Prostate gland (tissue), 2 donors: Measurements from ENCODE around the gene HRCT1.

Experiments used
- CTCF ChIP-seq, 4 experiments: fragments of 200-600 bp in 2 of 4; fragments of 450-650 bp in 2 of 4; sonication (generic) in 2 of 4; IDR thresholded peaks; 1 replicate in 3 of 4; 2 replicates in 1 of 4; pipeline ENCODE4 v1.5.1; 2016 to 2019; ENCODE audit warnings: antibody characterized with exemption in 4 of 4, mild to moderate bottlenecking in 2 of 4, moderate library complexity in 2 of 4
- POLR2A ChIP-seq: fragments of 450-650 bp; IDR thresholded peaks from one replicate; pipeline ENCODE4 v1.6.1; 2016; ENCODE audit warnings: antibody characterized with exemption, mild to moderate bottlenecking
- POLR2AphosphoS5 ChIP-seq: sonication (generic); formaldehyde crosslinking; IDR thresholded peaks from one replicate; pipeline ENCODE4 v1.6.1; 2017; ENCODE audit warnings: antibody characterized with exemption

DNA sequence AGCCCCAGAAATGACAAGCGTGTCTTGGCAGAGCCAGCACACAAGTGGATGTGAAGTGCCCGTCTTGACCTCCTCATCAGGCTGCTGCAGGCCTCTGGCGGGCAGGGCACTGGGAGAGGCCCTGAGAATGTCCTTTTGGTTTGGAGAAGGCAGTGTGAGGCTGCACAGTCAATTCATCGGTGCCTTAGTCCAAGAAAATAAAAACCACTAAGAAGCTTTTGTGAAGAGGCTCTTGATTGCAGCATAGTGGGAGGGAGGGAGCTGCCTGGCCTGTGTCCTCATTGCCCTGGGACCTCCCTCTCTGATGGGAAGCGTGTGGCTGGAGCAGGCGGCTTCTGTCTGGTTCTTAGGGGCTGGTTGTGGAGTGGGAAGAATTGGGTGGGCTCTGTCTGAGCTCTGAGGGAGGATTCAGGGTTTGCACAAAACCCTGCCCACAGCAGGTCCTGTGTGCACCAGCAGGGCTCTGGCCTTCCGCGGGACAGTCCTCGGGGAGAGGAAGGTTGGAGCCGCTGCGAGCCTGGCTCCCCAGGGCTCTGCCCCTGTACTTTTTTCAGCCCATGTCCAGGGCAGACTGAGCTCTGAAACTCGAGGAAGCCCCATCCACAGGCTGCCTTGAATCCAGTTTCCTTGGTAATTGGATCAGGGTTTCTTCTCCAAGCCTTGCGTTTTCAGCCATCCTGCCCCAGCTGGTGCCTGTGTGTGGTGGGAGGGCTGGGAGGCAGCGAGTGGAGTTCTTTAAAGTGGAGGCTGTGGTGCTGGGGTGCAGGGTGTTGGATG lies 1.1 kb downstream of the HRCT1 start:
- TF ChIP-seq POLR2A (no peak), CTCF (IDR thresholded peaks at IDR 0.05) (peak in 1 of 4 experiments; percentile 6), POLR2AphosphoS5 (peak; percentile 7)
